Measurements from ENCODE around the gene ARL5A. TPM values are rescaled to one million over a fixed set of nuclear protein-coding genes. Genes with fewer than 3 reads are reported as not detected.

ARL5A gene
- total and polyA plus RNA-seq, 12 donors: 8.3 to 62.3 (median 55.6) TPM

GRCh38 chr2:151862700-151863099 lies 34.5 kb upstream of the ARL5A start:
- WGBS, 2 donors: 96 to 97% methylated on average over 5 of the region's 5 CpGs
- Histone ChIP-seq H3K36me3 (no peaks in the 10 kb centered on the region), H3K9me3 (no peaks in the 10 kb centered on the region), H3K27me3 (no peaks in the 10 kb centered on the region), H3K27ac (no peak overlapping the region), H3K4me3 (no peak overlapping the region), H3K4me1 (no peaks in the 10 kb centered on the region)
- DNase-seq: no peak
- ATAC-seq: no peak
- TF ChIP-seq, protein P1, sequence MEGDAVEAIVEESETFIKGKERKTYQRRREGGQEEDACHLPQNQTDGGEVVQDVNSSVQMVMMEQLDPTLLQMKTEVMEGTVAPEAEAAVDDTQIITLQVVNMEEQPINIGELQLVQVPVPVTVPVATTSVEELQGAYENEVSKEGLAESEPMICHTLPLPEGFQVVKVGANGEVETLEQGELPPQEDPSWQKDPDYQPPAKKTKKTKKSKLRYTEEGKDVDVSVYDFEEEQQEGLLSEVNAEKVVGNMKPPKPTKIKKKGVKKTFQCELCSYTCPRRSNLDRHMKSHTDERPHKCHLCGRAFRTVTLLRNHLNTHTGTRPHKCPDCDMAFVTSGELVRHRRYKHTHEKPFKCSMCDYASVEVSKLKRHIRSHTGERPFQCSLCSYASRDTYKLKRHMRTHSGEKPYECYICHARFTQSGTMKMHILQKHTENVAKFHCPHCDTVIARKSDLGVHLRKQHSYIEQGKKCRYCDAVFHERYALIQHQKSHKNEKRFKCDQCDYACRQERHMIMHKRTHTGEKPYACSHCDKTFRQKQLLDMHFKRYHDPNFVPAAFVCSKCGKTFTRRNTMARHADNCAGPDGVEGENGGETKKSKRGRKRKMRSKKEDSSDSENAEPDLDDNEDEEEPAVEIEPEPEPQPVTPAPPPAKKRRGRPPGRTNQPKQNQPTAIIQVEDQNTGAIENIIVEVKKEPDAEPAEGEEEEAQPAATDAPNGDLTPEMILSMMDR (IDR thresholded peaks at IDR 0.05): no peak
- intact Hi-C loops (cut with DNase I): no loop called here

DNA sequence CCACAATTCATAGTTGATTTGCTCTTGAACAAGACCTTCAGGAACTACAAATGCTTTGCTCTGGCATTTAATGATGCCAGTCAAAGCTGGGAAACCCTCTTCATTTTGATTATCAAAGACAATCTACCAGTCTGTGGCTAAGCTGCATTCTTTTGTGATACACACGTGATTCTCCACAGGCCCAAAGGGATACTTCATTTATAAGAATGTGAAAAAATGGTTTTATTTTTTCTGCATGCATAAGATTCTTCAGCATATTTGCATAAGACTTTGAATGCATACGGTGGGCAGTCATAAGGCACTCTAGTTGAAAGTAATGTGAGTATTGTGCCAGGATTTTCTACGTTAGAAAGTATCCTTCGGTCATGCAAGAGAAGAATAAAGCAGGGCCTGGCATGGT lies 33.0 kb upstream of the ARL5A start:
- Histone ChIP-seq H3K36me3 (no peaks in the 10 kb centered on the region), H3K27ac (no peak overlapping the region), H3K9me3 (no peaks in the 10 kb centered on the region), H3K4me3 (no peak overlapping the region), H3K4me1 (no peaks in the 10 kb centered on the region), H3K27me3 (no peaks in the 10 kb centered on the region)
- ATAC-seq (no peak), DNase-seq (no peak)
- intact Hi-C loops (cut with DNase I): no loop called here
- TF ChIP-seq, protein P1 (IDR thresholded peaks at IDR 0.05): no peak
- WGBS, 2 donors: 88 to 92% methylated on average over 4 of the region's 4 CpGs

DNA sequence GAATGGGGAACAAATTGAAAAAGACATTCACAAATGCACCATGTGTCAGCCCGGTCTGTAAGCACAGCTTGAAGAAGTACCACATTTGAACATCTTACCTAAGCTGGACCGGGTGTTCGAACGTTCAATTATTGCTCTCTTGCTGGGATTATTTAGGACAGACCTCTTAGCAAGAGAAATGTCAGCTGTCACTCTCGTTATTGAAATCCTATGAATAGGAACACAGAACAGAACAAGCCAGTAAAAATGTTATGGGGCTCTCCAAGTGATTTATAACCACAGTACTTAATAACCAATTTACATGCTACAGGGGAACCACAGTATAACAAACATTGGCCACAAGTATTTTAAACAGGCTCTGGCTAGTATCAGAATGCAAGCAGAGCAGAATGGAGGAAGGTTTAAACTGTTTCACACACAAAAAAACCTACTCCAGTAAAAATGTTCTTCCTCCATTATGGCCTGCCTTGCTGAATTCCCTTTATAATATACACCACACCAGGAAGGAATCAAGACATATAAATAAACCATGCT lies 32.5 kb upstream of the ARL5A start:
- no peaks in the 10 kb centered on the region for H3K9me3 ChIP-seq
- intact Hi-C loops (cut with DNase I): no loop called here
- H3K36me3 ChIP-seq: no peaks in the 10 kb centered on the region
- WGBS, 2 donors: 91 to 95% methylated on average over 5 of the region's 5 CpGs
- no peak for DNase-seq
- no peak overlapping the region for H3K4me3 ChIP-seq
- no peak for ATAC-seq
- TF ChIP-seq, protein P1 (IDR thresholded peaks at IDR 0.05): no peak
- H3K27ac ChIP-seq: no peak overlapping the region
- no peaks in the 10 kb centered on the region for H3K4me1 ChIP-seq
- H3K27me3 ChIP-seq: no peaks in the 10 kb centered on the region

GRCh38 chr2:151860210-151860609 lies 32.0 kb upstream of the ARL5A start:
- Histone ChIP-seq H3K4me1 (no peaks in the 10 kb centered on the region), H3K9me3 (no peaks in the 10 kb centered on the region), H3K27me3 (no peaks in the 10 kb centered on the region), H3K4me3 (no peak overlapping the region), H3K36me3 (no peaks in the 10 kb centered on the region), H3K27ac (no peak overlapping the region)
- TF ChIP-seq, protein P1 (IDR thresholded peaks at IDR 0.05): no peak
- WGBS, 2 donors: 88 to 95% methylated on average over 4 of the region's 4 CpGs
- ATAC-seq (no peak), DNase-seq (no peak)
- intact Hi-C loops (cut with DNase I): no loop called here
